Measurements from ENCODE around the gene CRX. TPM values are rescaled to one million over a fixed set of nuclear protein-coding genes. Genes with fewer than 3 reads are reported as not detected.

CRX gene
- total and polyA plus RNA-seq, 8 donors = not detected

DNA sequence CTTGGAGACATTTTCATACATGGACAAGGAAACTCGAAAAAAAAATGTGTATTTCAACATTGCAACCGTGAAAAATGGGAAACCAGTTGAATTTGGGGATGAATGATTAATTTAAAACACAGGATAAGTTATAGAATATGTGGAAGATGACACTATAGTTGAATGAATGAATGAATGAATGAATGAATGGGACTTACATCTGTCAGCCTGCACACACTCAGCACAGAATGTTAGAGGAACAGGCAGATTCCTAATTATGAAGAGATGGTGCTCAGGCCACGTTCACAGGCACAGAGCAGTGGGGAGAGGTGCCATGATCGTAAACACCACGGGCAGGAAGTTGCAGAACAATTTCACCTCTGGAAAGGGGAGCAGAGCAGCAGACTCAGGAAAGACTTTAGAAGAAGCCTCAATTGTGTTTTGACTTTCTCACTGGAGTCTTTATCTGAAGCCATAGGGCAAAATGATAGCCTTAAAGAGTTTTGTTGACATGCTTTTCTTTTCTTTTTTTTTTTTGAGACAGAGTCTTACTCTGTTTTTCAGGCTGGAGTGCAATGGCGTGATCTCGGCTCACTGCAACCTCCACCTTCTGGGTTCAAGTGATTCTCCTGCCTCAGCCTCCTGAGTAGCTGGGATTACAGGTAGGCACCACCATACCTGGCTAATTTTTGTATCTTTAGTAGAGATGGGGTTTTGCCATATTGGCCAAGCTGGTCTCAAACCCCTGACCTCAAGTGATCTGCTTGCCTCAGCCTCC lies 69.3 kb downstream of the CRX start:
- 52 to 65% (median 61%) methylated on average over 7 of the region's 7 CpGs for WGBS, 5 donors
- intact Hi-C loops (cut with DNase I; ENCODE audit: low total_unique reads) = no loop called here
- Histone ChIP-seq H3K9me3 (peaks cover 0 to 10% (median 2%) of the 10 kb centered on the region in 4 donors), H3K4me3 (no peak overlapping the region), H3K36me3 (no peaks in the 10 kb centered on the region), H3K27ac (peak overlapping the region in 3 of 5 donors; percentile 20 to 50 (median 42)), H3K4me1 (peaks cover 0 to 14% (median 3%) of the 10 kb centered on the region in 4 donors), H3K27me3 (peaks cover 0 to 2% (median 2%) of the 10 kb centered on the region in 3 donors)
- DNase-seq = no peak
- TF ChIP-seq POLR2A (IDR thresholded peaks at IDR 0.05) (no peak), EP300 (IDR thresholded peaks at IDR 0.05) (no peak), POLR2AphosphoS5 (IDR thresholded peaks at IDR 0.05) (no peak)
- TF ChIP-seq, protein P1, sequence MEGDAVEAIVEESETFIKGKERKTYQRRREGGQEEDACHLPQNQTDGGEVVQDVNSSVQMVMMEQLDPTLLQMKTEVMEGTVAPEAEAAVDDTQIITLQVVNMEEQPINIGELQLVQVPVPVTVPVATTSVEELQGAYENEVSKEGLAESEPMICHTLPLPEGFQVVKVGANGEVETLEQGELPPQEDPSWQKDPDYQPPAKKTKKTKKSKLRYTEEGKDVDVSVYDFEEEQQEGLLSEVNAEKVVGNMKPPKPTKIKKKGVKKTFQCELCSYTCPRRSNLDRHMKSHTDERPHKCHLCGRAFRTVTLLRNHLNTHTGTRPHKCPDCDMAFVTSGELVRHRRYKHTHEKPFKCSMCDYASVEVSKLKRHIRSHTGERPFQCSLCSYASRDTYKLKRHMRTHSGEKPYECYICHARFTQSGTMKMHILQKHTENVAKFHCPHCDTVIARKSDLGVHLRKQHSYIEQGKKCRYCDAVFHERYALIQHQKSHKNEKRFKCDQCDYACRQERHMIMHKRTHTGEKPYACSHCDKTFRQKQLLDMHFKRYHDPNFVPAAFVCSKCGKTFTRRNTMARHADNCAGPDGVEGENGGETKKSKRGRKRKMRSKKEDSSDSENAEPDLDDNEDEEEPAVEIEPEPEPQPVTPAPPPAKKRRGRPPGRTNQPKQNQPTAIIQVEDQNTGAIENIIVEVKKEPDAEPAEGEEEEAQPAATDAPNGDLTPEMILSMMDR (IDR thresholded peaks at IDR 0.05) = no peak

DNA sequence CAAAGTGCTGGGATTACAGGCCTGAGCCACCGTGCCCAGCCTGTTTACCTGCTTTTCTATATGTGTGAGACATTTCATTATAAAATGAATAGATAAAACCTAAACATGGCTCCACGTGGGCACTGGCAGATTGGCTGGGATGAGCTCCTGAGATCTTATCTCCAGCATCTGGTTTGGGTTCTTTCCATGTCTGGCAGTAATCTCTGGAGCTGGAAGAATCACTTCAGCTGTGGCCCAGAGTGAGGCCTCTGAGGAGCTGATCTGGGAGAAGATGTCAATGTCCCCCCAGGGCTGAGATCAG lies 69.8 kb downstream of the CRX start:
- Histone ChIP-seq H3K36me3 (no peaks in the 10 kb centered on the region), H3K27me3 (no peaks in the 10 kb centered on the region), H3K27ac (peak overlapping the region in 3 of 5 donors; percentile 20 to 50 (median 42)), H3K9me3 (peaks cover 0 to 15% (median 3%) of the 10 kb centered on the region in 4 donors), H3K4me3 (no peak overlapping the region), H3K4me1 (peaks cover 0 to 14% (median 3%) of the 10 kb centered on the region in 4 donors)
- WGBS, 5 donors = 0 to 61% (median 60%) methylated on average over 1 to 2 of the region's 2 CpGs
- no peak for TF ChIP-seq EP300 (IDR thresholded peaks at IDR 0.05)
- no peak for TF ChIP-seq POLR2AphosphoS5 (IDR thresholded peaks at IDR 0.05)
- TF ChIP-seq POLR2A (IDR thresholded peaks at IDR 0.05) = no peak
- TF ChIP-seq, protein P1 (IDR thresholded peaks at IDR 0.05) = no peak
- no peak for DNase-seq
- intact Hi-C loops (cut with DNase I; ENCODE audit: low total_unique reads) = no loop called here

- Histone ChIP-seq H3K4me1 (peaks cover 0 to 14% (median 3%) of the 10 kb centered on the region in 4 donors), H3K27me3 (no peaks in the 10 kb centered on the region), H3K9me3 (peaks cover 0 to 16% (median 3%) of the 10 kb centered on the region in 4 donors), H3K36me3 (no peaks in the 10 kb centered on the region), H3K27ac (peak overlapping the region in 3 of 5 donors; percentile 20 to 50 (median 42)), H3K4me3 (no peak overlapping the region)
- WGBS, 5 donors = 43 to 56% (median 48%) methylated on average over 7 of the region's 7 CpGs
- TF ChIP-seq POLR2AphosphoS5 (IDR thresholded peaks at IDR 0.05) (peak in 1 of 3 donors; percentile 7), POLR2A (IDR thresholded peaks at IDR 0.05) (no peak)
- intact Hi-C loops (cut with DNase I; ENCODE audit: low total_unique reads) = no loop called here
- peak; percentile 41 to 46 for DNase-seq
Observed at GRCh38 chr19:47891923-47892666, 70.4 kb downstream of the CRX start.

Small RNA genes lying within 50 kb of the gene (small RNA-seq; reads per million reads assigned to genes)
- gene AC008745.1 = 0 reads per million in 4 donors

Other genes starting within 250 kb of the CRX start
- gene ZNF541, start 248.8 kb upstream of the CRX start, total RNA-seq = under 1 TPM in 1 of 5 donors, not detected in 4; 0.18 TPM
- gene ZNF541, start 248.8 kb upstream of the CRX start, polyA plus RNA-seq = under 1 TPM in 2 of 3 donors, not detected in 1; 0.08 to 0.19 TPM
- gene BICRA, start 212.8 kb upstream of the CRX start, total RNA-seq = 10 to 100 TPM in 4 of 5 donors, 1 to 10 TPM in 1; 8.3 to 13.4 (median 11.9) TPM
- 1 to 10 TPM; 2.7 to 4.2 (median 2.9) TPM for gene BICRA, start 212.8 kb upstream of the CRX start, polyA plus RNA-seq
- 100 to 1,000 TPM in 1 of 5 donors, 10 to 100 TPM in 4; 24.5 to 334 (median 36.2) TPM for gene EHD2, start 108.5 kb upstream of the CRX start, total RNA-seq
- gene EHD2, start 108.5 kb upstream of the CRX start, polyA plus RNA-seq = 10 to 100 TPM; 38.6 to 45.1 (median 39.9) TPM
- 100 to 1,000 TPM; 110 to 784 (median 214) TPM for gene NOP53, start 76.4 kb upstream of the CRX start, total RNA-seq
- 100 to 1,000 TPM; 540 to 699 (median 547) TPM for gene NOP53, start 76.4 kb upstream of the CRX start, polyA plus RNA-seq
- gene SELENOW, start 43.2 kb upstream of the CRX start, total RNA-seq = 1,000 to 10,000 TPM in 1 of 5 donors, 100 to 1,000 TPM in 4; 204 to 1,097 (median 628) TPM
- gene SELENOW, start 43.2 kb upstream of the CRX start, polyA plus RNA-seq = 100 to 1,000 TPM; 496 to 589 (median 581) TPM
- gene TPRX1, start 17.4 kb upstream of the CRX start, total RNA-seq = not detected
- gene TPRX1, start 17.4 kb upstream of the CRX start, polyA plus RNA-seq = not detected
- gene TPRX2, start 37.3 kb downstream of the CRX start, total RNA-seq = not detected
- not detected for gene TPRX2, start 37.3 kb downstream of the CRX start, polyA plus RNA-seq
- gene SULT2A1, start 64.4 kb downstream of the CRX start, total RNA-seq = 10 to 100 TPM in 1 of 5 donors, 1 to 10 TPM in 1, not detected in 3; 6.8 to 13.4 TPM
- 10 to 100 TPM in 1 of 3 donors, 1 to 10 TPM in 1, under 1 TPM in 1; 0.48 to 16.5 (median 8.5) TPM for gene SULT2A1, start 64.4 kb downstream of the CRX start, polyA plus RNA-seq
- gene BSPH1, start 170.2 kb downstream of the CRX start, total RNA-seq = not detected
- not detected for gene BSPH1, start 170.2 kb downstream of the CRX start, polyA plus RNA-seq
- gene ELSPBP1, start 172.7 kb downstream of the CRX start, total RNA-seq = not detected
- not detected for gene ELSPBP1, start 172.7 kb downstream of the CRX start, polyA plus RNA-seq
- not detected for gene CABP5, start 222.1 kb downstream of the CRX start, total RNA-seq
- gene CABP5, start 222.1 kb downstream of the CRX start, polyA plus RNA-seq = not detected

Data from stomach (tissue), 9 donors.